ENCODE measurements around the gene MAB21L4.

DNA sequence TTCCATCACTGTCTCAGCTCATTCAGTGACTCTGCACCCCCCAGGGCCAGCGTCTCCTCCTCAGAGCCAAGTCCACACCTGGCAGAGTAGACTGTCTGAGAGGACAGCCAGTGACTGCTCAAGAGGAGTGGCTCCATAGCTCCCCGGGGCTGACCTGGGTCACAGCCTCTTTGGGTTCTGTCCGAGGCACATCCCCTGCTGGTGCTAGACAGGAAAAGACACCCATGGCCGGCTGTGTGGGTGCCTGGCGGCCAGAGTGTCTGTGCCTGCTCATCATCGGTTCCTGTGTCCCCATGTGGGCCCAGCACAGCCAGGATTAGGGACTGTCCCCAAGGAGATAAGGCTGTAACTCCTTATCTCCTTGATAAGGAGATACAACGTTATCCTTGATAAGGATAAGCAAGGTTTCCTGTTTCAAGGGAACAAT lies 6.7 kb upstream of the MAB21L4 start:
- TF ChIP-seq POLR2AphosphoS5 (IDR thresholded peaks at IDR 0.05; ENCODE audit: borderline replicate concordance, low read depth, low read length) (no peak), EZH2 (IDR thresholded peaks at IDR 0.05) (no peak)
